ENCODE results near the gene SBK2. TPM values are rescaled to one million over a fixed set of nuclear protein-coding genes. Genes with fewer than 3 reads are reported as not detected.

The SBK2 gene
- total RNA-seq, 2 experiments from 2014 or later, result not detected

GRCh38 chr19:55488986-55489710 lies 47.8 kb downstream of the SBK2 start:
- peaks cover 2% of the 10 kb centered on the region for H3K27me3 Mint-ChIP-seq
- ATAC-seq (no peak), DNase-seq (no peak)
- H3K36me3 Mint-ChIP-seq (ENCODE audit: low read depth), result no peaks in the 10 kb centered on the region
- POLR2A ChIA-PET, result no interaction called here
- peaks cover 18% of the 10 kb centered on the region for H3K4me1 Mint-ChIP-seq
- no peaks in the 10 kb centered on the region for H3K9me3 Mint-ChIP-seq (ENCODE audit: low read depth)
- H3K27ac Mint-ChIP-seq, result no peak overlapping the region
- CTCF ChIA-PET, result interaction anchor here (1.6 kb wide), 1 partner anchor 15 kb away, joined by 4 read pairs; no protein-coding TSS in a partner anchor
- no peak overlapping the region for H3K4me3 Mint-ChIP-seq
- intact Hi-C loops (cut with DNase I, micrococcal nuclease), result no loop called here

- Mint-ChIP-seq H3K27ac (peak within 1 kb of the TSS; percentile 76), H3K9me3 (ENCODE audit: low read depth) (no peaks in the 10 kb centered on the region), H3K4me3 (peak within 1 kb of the TSS; percentile 21), H3K4me1 (peaks cover 18% of the 10 kb centered on the region), H3K36me3 (ENCODE audit: low read depth) (no peaks in the 10 kb centered on the region), H3K27me3 (peaks cover 2% of the 10 kb centered on the region)
- POLR2A ChIA-PET, result no interaction called here
- CTCF ChIA-PET, result interaction anchor here (1.1 to 1.2 kb wide), 3 partner anchors 16 to 27 kb away, joined by 3 read pairs; partner anchors contain the start of gene ISOC2
- intact Hi-C loops (cut with DNase I, micrococcal nuclease), result no loop called here
- ATAC-seq, result no peak
- no peak for DNase-seq
These were observed 48.8 kb downstream of the SBK2 start, which contains the start of gene SSC5D for GRCh38 chr19:55487924-55488687. TSS of gene SSC5D (plus strand) at chr19:55488436. CDS start at chr19:55488590, 154 bp downstream.

DNA sequence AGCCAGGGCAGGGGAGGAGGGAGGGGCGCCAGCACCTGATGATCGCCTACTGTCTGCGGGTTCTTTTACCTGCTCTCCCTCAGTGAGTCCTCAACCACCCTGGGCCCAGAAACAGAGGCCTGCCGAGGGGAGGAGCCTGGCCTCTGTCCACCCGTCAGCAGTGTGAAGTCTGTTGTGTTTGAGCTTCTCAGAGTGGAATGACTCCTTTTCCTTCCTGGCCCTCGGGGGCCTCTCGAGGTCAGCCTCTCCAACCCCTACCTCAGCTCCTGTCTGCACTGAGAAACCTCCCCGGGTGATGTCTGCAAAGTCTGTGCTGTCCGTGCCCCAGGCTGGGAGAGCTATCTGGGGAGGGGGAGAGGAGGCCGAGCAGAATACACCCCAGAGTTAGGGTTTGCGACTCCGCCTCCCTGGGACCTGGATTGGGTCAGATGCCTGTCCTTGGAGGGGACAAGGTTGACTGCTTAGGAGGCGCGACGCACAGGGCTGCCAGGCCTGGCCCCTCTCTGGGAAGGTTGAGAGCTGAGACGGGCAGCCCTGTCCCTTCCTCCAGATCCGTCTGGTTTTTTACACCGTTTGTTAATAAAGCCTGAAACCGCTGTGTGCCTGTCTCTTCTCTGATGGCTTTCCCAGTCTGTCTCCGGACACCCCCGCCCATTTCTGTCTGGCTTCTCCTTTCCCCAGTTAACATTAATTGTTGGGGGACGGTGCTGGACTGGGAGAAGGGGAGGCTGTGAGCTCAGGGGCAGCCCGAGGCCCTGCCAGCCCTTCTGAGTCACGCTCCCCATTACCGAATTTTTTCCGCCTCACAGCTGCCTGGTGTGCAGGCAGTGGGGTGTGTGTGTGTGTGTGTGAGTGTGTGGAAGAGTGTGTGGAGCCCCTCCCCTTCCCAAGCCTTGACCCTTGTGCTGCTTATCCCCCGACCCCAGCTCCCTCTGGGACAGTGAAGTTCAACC lies 49.7 kb downstream of the SBK2 start:
- Mint-ChIP-seq H3K4me1 (peaks cover 18% of the 10 kb centered on the region), H3K27ac (peak overlapping the region; percentile 76), H3K9me3 (ENCODE audit: low read depth) (no peaks in the 10 kb centered on the region), H3K4me3 (peak overlapping the region; percentile 21), H3K36me3 (ENCODE audit: low read depth) (no peaks in the 10 kb centered on the region), H3K27me3 (no peaks in the 10 kb centered on the region)
- ChIA-PET POLR2A (no interaction called here), CTCF (interaction anchor here (0.6 to 1.2 kb wide), 5 partner anchors 16 to 315 kb away, joined by 3 read pairs; partner anchors contain the start of gene ISOC2)
- intact Hi-C loops (cut with DNase I, micrococcal nuclease), result no loop called here
- DNase-seq (peak; percentile 86), ATAC-seq (peak; percentile 63)

GRCh38 chr19:55486043-55486970 lies 50.6 kb downstream of the SBK2 start:
- intact Hi-C loops (cut with DNase I, micrococcal nuclease), result no loop called here
- DNase-seq, result no peak
- Mint-ChIP-seq H3K4me1 (peaks cover 18% of the 10 kb centered on the region), H3K27ac (peak overlapping the region; percentile 60), H3K9me3 (ENCODE audit: low read depth) (no peaks in the 10 kb centered on the region), H3K27me3 (no peaks in the 10 kb centered on the region), H3K36me3 (ENCODE audit: low read depth) (no peaks in the 10 kb centered on the region), H3K4me3 (peak overlapping the region; percentile 75)
- POLR2A ChIA-PET, result interaction anchor here (0.5 to 0.8 kb wide), 2 partner anchors 11 to 1898 kb away, joined by 3 to 6 read pairs; no protein-coding TSS in a partner anchor
- ATAC-seq, result no peak
- CTCF ChIA-PET, result interaction anchor here (0.7 to 1.6 kb wide), 6 partner anchors 12 to 149 kb away, joined by 3 to 5 read pairs (median 3); partner anchors contain the start of gene ISOC2

- H3K27me3 Mint-ChIP-seq, result no peaks in the 10 kb centered on the region
- intact Hi-C loops (cut with DNase I, micrococcal nuclease), result loop anchor here in 1 of 2 experiments (1.0 kb wide), 2 partner anchors 24 to 100 kb away; partner anchors contain the start of genes ISOC2 and RPL28
- peak overlapping the region; percentile 75 for H3K4me3 Mint-ChIP-seq
- no peak for DNase-seq
- H3K4me1 Mint-ChIP-seq, result peaks cover 18% of the 10 kb centered on the region
- POLR2A ChIA-PET, result interaction anchor here (0.5 to 1.2 kb wide), 5 partner anchors 9 to 1899 kb away, joined by 3 to 6 read pairs (median 3); partner anchors contain the start of genes KMT5C and ZNF628
- ATAC-seq, result no peak
- H3K36me3 Mint-ChIP-seq (ENCODE audit: low read depth), result no peaks in the 10 kb centered on the region
- CTCF ChIA-PET, result interaction anchor here (0.6 to 1.6 kb wide), 7 partner anchors 11 to 169 kb away, joined by 3 to 6 read pairs (median 3); no protein-coding TSS in a partner anchor
- H3K9me3 Mint-ChIP-seq (ENCODE audit: low read depth), result no peaks in the 10 kb centered on the region
- H3K27ac Mint-ChIP-seq, result peak overlapping the region; percentile 78
These were observed 51.4 kb downstream of the SBK2 start for GRCh38 chr19:55485439-55486011.

DNA sequence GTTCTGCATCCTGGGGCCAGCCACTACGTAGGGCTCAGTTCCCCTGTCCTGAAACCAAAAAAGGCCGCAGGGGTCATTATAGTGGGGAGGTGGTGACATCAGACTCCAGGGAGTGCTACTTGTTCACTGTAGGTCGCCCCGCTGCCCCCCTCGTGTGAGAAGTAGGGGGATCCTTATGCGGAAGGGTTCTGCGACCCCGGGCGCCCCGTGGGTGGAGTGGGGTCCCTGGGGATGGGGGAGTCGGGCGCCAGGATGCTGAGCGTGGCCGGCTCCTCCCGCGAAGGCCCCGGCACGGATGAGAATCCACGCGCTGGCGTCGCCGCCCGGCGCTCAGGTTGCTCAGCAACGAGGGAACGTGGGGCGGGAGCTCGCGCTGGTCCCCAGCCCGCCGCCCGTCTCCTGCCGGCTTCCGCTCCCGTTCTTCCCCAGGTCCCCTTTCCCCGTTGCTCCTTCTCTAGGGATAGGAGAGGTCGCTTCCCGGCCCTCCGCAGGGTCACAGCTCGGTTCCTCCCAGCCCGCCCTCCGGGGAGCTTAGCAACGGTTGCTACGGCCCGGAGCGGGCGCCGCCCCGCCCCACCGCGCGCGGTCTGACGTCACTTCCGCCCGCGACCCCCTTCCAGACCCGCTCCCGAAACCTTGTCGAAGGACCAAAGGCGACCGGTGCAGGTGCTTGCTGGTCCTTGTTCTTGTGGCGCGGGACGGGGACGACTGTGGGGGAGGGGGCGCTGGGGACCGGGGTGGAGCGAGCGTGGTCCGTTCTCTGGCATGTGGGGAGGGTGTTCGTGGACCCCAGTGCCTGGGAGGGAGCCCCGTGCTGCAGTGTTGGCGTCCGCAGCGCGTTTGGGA lies 52.1 kb downstream of the SBK2 start, which contains the start of gene NAT14:
Gene NAT14 (plus strand): TSS at position 596 of the 846 bp plus-strand sequence. CDS start 521 bp downstream, outside the sequence.
- intact Hi-C loops (cut with DNase I, micrococcal nuclease), result loop anchor here in 1 of 2 experiments (1.0 kb wide), 2 partner anchors 24 to 100 kb away; partner anchors contain the start of genes ISOC2 and RPL28
- ATAC-seq (peak; percentile 74), DNase-seq (peak; percentile 75)
- Mint-ChIP-seq H3K4me1 (peaks cover 21% of the 10 kb centered on the region), H3K27me3 (no peaks in the 10 kb centered on the region), H3K27ac (peak within 1 kb of the TSS; percentile 78), H3K36me3 (ENCODE audit: low read depth) (no peaks in the 10 kb centered on the region), H3K9me3 (ENCODE audit: low read depth) (no peaks in the 10 kb centered on the region), H3K4me3 (peak within 1 kb of the TSS; percentile 75)
- ChIA-PET CTCF (interaction anchor here (0.6 to 1.6 kb wide), 7 partner anchors 10 to 170 kb away, joined by 3 to 6 read pairs (median 3); no protein-coding TSS in a partner anchor), POLR2A (interaction anchor here (0.7 to 1.2 kb wide), 3 partner anchors 8 to 145 kb away, joined by 3 to 4 read pairs (median 3); partner anchors contain the start of genes KMT5C and ZNF628)

DNA sequence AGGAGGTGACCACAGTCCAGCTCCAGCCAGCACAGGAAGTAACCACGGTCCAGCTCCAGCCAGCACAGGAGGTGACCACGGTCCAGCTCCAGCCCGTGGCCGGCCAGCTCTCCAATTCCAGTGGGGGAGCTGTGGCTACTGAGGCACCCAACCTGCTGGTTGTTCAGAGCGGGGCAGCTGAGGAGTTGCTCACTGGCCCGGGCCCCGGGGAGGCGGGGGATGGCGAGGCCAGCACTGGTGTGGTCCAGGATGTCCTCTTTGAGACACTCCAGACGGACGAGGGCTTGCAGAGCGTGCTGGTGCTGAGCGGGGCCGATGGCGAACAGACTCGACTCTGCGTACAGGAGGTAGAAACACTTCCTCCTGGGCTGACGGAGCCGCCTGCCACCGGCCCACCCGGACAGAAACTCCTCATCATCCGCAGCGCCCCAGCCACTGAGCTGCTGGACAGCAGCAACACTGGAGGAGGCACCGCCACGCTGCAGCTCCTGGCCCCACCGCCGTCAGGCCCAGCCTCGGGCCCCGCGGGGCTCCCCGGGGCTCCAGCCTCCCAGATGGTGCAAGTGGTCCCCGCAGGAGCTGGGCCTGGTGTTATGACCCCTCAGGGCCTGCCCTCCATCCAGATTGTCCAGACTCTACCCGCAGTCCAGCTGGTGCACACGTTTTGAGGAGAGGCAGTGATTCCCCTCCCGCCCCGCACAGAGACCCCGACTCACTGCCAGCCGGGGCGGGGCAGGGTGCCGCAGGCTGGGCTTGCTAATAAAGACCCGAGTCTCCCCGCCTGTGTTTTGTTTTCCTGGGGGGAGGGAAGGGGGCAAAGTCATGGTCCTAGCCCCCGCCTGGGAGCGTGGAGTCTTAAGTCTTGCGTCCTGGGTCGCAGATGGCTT lies 53.0 kb downstream of the SBK2 start:
- H3K4me3 Mint-ChIP-seq, result peak overlapping the region; percentile 75
- no peak overlapping the region for H3K27ac Mint-ChIP-seq
- no peak for ATAC-seq
- intact Hi-C loops (cut with DNase I, micrococcal nuclease), result no loop called here
- no peak for DNase-seq
- no peaks in the 10 kb centered on the region for H3K9me3 Mint-ChIP-seq (ENCODE audit: low read depth)
- H3K36me3 Mint-ChIP-seq (ENCODE audit: low read depth), result peaks cover under 1% of the 10 kb centered on the region
- no peaks in the 10 kb centered on the region for H3K27me3 Mint-ChIP-seq
- peaks cover 28% of the 10 kb centered on the region for H3K4me1 Mint-ChIP-seq
- CTCF ChIA-PET, result interaction anchor here (0.9 to 1.6 kb wide), 3 partner anchors 10 to 20 kb away, joined by 3 to 6 read pairs (median 3); no protein-coding TSS in a partner anchor
- POLR2A ChIA-PET, result interaction anchor here (0.6 to 1.2 kb wide), 3 partner anchors 8 to 33 kb away, joined by 3 to 4 read pairs (median 4); partner anchors contain the start of gene ZNF628

- H3K27ac Mint-ChIP-seq, result no peak overlapping the region
- intact Hi-C loops (cut with DNase I, micrococcal nuclease), result no loop called here
- no peak for DNase-seq
- ChIA-PET CTCF (no interaction called here), POLR2A (interaction anchor here (0.6 kb wide), 1 partner anchor 32 kb away, joined by 4 read pairs; no protein-coding TSS in a partner anchor)
- no peak overlapping the region for H3K4me3 Mint-ChIP-seq
- H3K36me3 Mint-ChIP-seq (ENCODE audit: low read depth), result peaks cover 5% of the 10 kb centered on the region
- no peak for ATAC-seq
- H3K4me1 Mint-ChIP-seq, result peaks cover 36% of the 10 kb centered on the region
- no peaks in the 10 kb centered on the region for H3K9me3 Mint-ChIP-seq (ENCODE audit: low read depth)
- H3K27me3 Mint-ChIP-seq, result no peaks in the 10 kb centered on the region
These were observed 53.8 kb downstream of the SBK2 start for GRCh38 chr19:55482967-55483705.

Data from activated CD4-positive, alpha-beta T cell treated with anti-CD3 and anti-CD28 coated beads for 36 hours (primary cell).